SH-SY5Y (cell line): ENCODE data around the gene CTNNA3.

Source experiments
- GATA2 ChIP-seq: IDR thresholded peaks from 2 replicates; pipeline ENCODE4 v1.6.1; 2011; ENCODE audit warnings: mild to moderate bottlenecking, low read depth, low read length
- GATA3 ChIP-seq: IDR thresholded peaks from 2 replicates; pipeline ENCODE4 v1.6.1; 2011; ENCODE audit warnings: low read depth, mild to moderate bottlenecking, low read length, moderate library complexity

The CTNNA3 gene

DNA sequence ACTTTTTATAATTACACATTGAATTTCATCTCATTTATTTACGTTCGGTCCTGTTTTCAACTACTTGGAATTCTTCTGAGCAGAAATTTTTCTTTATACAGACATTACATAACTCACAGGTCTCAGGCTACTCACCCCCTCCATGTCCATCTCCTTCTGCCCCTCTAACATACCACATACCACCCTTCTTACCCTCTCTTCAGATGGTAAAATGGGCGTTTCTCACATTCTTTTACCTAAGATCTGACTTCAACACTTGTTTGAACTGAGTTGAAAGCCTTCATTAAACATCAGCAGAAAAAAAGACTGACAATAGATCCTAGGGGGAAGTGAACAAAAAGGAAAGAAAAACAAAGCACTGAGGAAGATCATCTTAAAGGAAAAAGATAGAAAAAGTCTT, 309.7 kb downstream of the CTNNA3 start:
- TF ChIP-seq GATA3 (no peak), GATA2 (no peak)

- no peak for TF ChIP-seq GATA3
- TF ChIP-seq GATA2, result no peak
Observed at GRCh38 chr10:67385566-67385965, 310.4 kb downstream of the CTNNA3 start.

GRCh38 chr10:67385089-67385488, 310.9 kb downstream of the CTNNA3 start:
- TF ChIP-seq GATA2, result no peak
- TF ChIP-seq GATA3, result no peak

DNA sequence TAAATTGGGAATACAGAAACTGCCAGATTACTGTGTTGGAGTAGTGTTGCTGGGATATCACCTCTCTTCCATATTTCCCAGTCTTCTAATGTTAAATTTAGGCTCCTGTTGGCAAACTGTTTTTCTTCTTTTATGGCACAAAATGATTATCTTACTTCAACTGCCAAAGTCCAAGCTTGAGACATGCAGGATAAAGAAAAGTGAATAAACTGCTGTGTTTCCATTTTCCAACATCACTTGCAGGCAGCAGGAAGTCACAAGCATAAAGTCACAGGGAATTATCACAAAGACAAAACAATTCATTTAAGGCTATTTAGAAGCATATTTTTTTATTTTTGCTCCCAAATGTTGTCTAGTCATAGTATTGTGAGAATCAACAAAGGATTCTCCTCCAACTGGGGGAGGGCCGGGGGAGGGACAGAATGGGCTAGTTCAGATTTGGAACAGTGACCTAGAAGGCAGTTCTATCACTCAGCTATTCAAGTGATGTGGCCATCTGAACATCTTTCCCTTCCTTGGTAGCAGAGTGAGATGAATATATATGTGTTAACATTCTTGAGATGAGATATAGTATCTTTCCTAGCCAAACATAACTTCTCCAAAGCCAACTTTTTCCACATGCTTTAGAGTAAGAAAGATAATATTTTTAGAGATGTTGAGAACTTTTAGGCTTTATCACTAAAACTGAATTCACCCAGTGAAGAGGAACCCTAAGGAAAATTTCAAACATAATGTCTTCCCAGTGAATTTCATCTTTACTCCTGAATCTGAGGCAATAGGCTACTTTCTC, 364.7 kb downstream of the CTNNA3 start:
- TF ChIP-seq GATA3, result no peak
- no peak for TF ChIP-seq GATA2

DNA sequence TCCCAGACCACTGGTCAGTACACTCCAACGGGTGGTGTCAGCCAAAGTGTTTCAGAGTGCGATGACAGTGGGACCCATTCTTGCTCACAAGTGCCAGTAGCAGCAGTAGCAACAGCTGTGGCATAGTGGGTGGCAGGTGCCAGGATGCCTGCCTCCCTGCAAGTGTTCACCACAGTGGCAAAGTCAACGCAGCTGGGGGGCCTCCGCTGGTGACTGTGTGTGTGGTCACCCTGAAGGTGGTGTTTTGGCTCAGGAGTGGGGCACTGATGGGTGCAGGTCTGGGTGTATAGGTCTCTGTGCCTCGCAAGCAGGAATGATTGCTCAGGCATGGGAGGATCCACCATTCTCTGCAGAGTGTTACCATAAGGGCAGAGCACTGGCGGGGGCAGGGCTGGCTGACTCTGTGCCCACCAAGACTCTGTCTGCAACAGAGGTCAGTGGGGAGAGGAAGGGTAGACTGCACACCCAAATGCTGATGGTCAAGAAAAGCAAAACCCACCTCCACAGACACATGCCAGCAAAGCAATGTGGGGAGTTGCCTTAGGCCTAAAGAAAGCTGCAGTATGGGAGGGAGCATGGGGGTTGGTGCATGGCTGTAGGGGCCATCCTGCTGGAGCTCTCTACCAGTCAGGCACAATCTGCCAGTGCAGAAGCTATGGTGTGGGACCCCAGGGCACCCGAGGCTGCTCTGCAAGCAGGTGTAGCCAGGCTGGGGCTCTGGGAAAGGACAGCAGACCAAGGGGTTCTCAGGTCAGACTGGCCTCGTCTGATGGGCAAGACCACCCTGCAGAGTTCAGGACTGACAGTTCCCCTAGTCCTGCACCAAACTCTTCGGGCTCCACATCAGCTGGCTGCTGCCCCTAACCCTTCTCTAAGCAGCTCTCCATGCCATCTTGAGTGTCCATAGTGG, 368.1 kb downstream of the CTNNA3 start:
- TF ChIP-seq GATA2, result no peak
- no peak for TF ChIP-seq GATA3

- TF ChIP-seq GATA3, result no peak
- no peak for TF ChIP-seq GATA2
Observed at GRCh38 chr10:67319976-67320375, 376.0 kb downstream of the CTNNA3 start.

GRCh38 chr10:67308912-67309311, 387.1 kb downstream of the CTNNA3 start:
- TF ChIP-seq GATA2 (no peak), GATA3 (no peak)

DNA sequence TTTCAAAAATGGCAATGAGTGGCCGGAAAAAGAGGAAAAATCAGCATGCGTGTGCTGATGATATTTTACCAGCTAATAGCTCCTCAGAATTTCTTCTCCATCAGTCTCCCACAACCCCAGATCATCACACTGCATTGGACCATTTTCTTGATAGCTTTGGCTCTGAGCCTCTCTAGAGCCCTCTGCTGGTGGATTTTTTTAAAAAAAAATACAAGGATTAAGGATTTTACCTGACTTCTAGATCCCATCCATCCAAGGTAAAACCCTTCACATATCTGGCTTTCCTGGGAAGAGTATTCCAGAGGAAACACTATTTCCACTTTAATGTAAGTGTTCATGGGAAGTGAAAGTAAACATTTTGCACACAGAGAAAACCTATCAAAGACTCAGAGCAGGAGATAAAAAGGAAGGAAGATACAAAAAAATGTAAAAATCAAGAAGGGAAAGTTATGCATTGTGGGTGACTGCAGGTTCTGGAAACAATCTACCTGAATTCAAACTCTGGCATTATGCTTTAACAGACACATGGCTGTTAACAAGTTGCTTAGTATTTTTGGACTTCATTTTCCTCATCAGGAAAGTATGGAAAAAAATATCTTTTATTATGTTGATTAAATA, 389.3 kb downstream of the CTNNA3 start:
- TF ChIP-seq GATA3, result no peak
- no peak for TF ChIP-seq GATA2

GRCh38 chr10:67302701-67303100, 393.3 kb downstream of the CTNNA3 start:
- TF ChIP-seq GATA2 (no peak), GATA3 (no peak)

GRCh38 chr10:67299761-67300160, 396.2 kb downstream of the CTNNA3 start:
- no peak for TF ChIP-seq GATA3
- no peak for TF ChIP-seq GATA2

DNA sequence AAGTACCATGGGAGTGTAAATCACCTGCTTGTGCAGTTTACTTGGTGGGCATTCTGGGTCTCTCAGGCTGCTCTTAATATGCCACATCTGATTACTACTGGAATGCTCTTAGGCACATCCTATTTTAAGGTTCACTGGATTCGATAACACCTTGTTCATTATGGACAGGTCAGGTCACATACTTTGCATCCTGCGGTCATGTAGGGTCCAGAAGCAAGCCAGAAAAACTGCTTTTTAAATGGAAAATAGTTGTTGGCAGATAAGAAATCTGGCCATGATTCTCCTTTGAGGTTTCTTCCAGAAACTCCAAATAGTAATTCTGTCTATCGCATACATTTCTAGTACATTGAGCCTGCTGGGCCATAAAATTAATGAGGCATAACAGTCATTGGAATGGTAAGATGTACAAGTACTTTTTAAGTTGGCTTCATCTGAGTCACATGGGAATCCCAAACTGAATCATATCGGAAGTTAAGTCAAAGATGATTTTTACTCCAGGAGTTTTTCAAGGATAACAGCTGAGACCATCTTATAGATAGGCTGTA, 398.3 kb downstream of the CTNNA3 start:
- TF ChIP-seq GATA3, result no peak
- TF ChIP-seq GATA2, result no peak

- no peak for TF ChIP-seq GATA3
- no peak for TF ChIP-seq GATA2
Observed at GRCh38 chr10:67296926-67297325, 399.1 kb downstream of the CTNNA3 start.

- TF ChIP-seq GATA2 (no peak), GATA3 (no peak)
Observed at GRCh38 chr10:67288688-67289410, 407.1 kb downstream of the CTNNA3 start.
